Memory B cell (primary cell): ENCODE data around the gene C22orf39.

Experiments used
- ATAC-seq: fragments of 150-1000 bp; cut with Tn5 transposase; 2 replicates; pipeline ENCODE4 v1.10.0; 2021; ENCODE audit warnings: low read depth, mild to moderate bottlenecking, moderate library complexity
- DNase-seq, 2 donors: peaks; one replicate each; pipeline ENCODE4 v3.0.0; 2022; ENCODE audit warnings: low spot score in 2 of 2
- H3K27ac Mint-ChIP-seq: one replicate; pipeline ENCODE4 v1.8.0; 2022; ENCODE audit warnings: mild to moderate bottlenecking, moderate library complexity, mixed read lengths
- H3K27me3 Mint-ChIP-seq: one replicate; pipeline ENCODE4 v1.8.0; 2022; ENCODE audit warnings: mixed read lengths
- H3K36me3 Mint-ChIP-seq: one replicate; pipeline ENCODE4 v1.8.0; 2022; ENCODE audit warnings: mild to moderate bottlenecking, mixed read lengths
- H3K4me1 Mint-ChIP-seq: one replicate; pipeline ENCODE4 v1.8.0; 2022; ENCODE audit warnings: mixed read lengths
- H3K4me3 Mint-ChIP-seq: one replicate; pipeline ENCODE4 v1.8.0; 2022; ENCODE audit warnings: mild to moderate bottlenecking, moderate library complexity, mixed read lengths
- H3K9me3 Mint-ChIP-seq: one replicate; pipeline ENCODE4 v1.8.0; 2022; ENCODE audit warnings: mixed read lengths

C22orf39 gene

GRCh38 chr22:19466848-19467752 is 19.6 kb upstream of the C22orf39 start:
- DNase-seq (no peak), ATAC-seq (no peak)
- no peak overlapping the region for H3K27ac Mint-ChIP-seq
- no peaks in the 10 kb centered on the region for H3K27me3 Mint-ChIP-seq
- H3K4me3 Mint-ChIP-seq = no peak overlapping the region
- H3K36me3 Mint-ChIP-seq = peaks cover 31% of the 10 kb centered on the region
- H3K9me3 Mint-ChIP-seq = no peaks in the 10 kb centered on the region
- H3K4me1 Mint-ChIP-seq = peaks cover 3% of the 10 kb centered on the region

DNA sequence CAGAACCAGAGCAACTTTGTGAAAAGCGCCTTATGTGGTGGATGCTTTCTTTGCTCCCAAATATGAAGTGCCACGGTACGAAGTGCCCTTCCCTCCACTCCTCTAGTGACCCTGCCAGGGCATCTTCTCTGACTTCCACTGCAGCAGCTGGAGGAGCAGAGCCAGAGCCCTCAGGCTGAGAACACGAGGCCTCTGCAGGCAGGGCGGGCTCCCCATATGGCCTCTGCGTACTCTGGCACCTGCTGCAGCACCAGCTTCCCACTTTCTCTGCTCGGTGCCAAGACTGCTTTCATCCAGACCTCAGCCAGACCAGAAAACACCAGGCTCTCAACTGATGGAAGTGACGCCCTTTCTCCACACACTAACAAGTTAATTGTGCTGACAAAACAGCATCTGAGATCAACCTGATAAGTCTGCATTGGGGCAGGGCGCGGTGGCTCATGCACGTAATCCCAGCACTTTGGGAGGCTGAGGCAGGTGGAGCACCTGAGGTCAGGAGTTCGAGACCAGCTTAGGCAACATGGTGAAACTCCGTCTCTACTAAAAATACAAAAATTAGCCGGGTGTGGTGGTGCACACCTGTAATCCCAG is 18.7 kb upstream of the C22orf39 start:
- Mint-ChIP-seq H3K27ac (no peak overlapping the region), H3K4me3 (no peak overlapping the region), H3K27me3 (no peaks in the 10 kb centered on the region), H3K36me3 (peaks cover 28% of the 10 kb centered on the region), H3K4me1 (peaks cover 3% of the 10 kb centered on the region), H3K9me3 (no peaks in the 10 kb centered on the region)
- ATAC-seq (no peak), DNase-seq (no peak)

DNA sequence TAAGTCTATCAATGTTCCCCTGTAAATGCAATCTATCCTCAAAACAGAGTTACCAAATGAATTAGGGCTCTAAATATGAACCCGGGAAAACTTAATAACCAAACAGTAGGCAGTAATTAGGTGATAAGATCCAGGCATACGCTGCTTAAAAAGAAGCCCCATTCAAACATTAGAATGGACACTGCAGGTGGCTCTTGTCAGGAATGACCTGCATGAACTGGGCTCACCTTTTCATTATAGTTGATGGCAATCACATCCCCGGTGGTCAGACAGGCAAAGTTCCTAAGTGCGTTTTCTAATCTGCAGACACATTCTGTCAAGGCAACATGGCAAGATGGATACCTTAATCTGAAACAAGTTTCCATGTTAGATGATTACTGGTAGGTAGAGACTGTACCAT is 17.5 kb upstream of the C22orf39 start:
- Mint-ChIP-seq H3K9me3 (no peaks in the 10 kb centered on the region), H3K36me3 (peaks cover 29% of the 10 kb centered on the region), H3K4me1 (peaks cover 2% of the 10 kb centered on the region), H3K27ac (peak overlapping the region; percentile 45), H3K4me3 (no peak overlapping the region), H3K27me3 (no peaks in the 10 kb centered on the region)
- no peak for ATAC-seq
- DNase-seq = no peak

DNA sequence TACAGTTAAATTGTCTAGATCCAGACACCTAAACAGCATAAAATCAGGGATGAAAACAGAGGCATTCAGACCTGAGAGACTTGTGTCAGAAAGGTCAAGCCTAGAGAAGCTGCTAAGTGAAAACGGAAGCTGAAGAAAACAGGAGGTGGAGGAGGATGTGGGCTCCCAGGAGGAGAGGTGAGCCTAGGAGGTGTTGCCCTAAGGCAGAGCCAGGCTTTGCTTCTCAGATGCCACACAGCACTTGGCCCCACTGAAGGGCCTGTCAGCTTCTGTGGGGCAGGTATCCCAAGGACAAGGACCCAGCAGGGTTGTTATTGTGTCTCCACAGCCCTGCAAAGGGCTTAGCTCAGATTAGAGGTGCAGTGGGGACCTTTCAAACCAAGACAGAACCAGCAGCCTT is 17.0 kb upstream of the C22orf39 start:
- H3K36me3 Mint-ChIP-seq = peaks cover 26% of the 10 kb centered on the region
- DNase-seq = no peak
- ATAC-seq = no peak
- H3K27ac Mint-ChIP-seq = no peak overlapping the region
- no peaks in the 10 kb centered on the region for H3K4me1 Mint-ChIP-seq
- H3K27me3 Mint-ChIP-seq = no peaks in the 10 kb centered on the region
- no peak overlapping the region for H3K4me3 Mint-ChIP-seq
- no peaks in the 10 kb centered on the region for H3K9me3 Mint-ChIP-seq

- Mint-ChIP-seq H3K36me3 (peaks cover 21% of the 10 kb centered on the region), H3K9me3 (no peaks in the 10 kb centered on the region), H3K4me3 (no peak overlapping the region), H3K27ac (no peak overlapping the region), H3K4me1 (no peaks in the 10 kb centered on the region), H3K27me3 (no peaks in the 10 kb centered on the region)
- DNase-seq (no peak), ATAC-seq (no peak)
These were observed 16.3 kb upstream of the C22orf39 start for GRCh38 chr22:19463491-19464469.

- Mint-ChIP-seq H3K36me3 (peaks cover 15% of the 10 kb centered on the region), H3K4me3 (no peak overlapping the region), H3K4me1 (no peaks in the 10 kb centered on the region), H3K27me3 (no peaks in the 10 kb centered on the region), H3K9me3 (no peaks in the 10 kb centered on the region), H3K27ac (no peak overlapping the region)
- DNase-seq = no peak
- no peak for ATAC-seq
These were observed 15.5 kb upstream of the C22orf39 start for GRCh38 chr22:19463008-19463407.

DNA sequence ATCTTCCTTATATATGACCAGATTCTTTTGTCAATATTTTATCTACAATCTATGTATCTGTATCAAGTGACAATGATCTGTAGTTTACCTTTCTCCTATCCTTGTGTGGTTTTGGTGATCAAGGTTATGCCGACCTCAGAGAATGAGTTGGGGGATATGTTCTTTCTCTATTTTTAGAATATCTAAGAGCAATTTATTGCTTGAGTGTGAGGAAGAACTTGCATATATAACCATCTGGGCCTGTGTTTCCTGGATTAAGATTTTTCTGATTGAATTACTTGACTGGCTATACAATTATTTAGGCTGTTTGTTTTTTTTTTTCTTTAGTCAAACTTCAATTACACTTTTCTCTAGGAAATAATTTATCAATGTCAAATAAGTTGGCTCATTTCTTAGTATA is 14.0 kb upstream of the C22orf39 start:
- no peak for DNase-seq
- Mint-ChIP-seq H3K9me3 (no peaks in the 10 kb centered on the region), H3K4me1 (no peaks in the 10 kb centered on the region), H3K27ac (no peak overlapping the region), H3K4me3 (no peak overlapping the region), H3K36me3 (peaks cover 20% of the 10 kb centered on the region), H3K27me3 (no peaks in the 10 kb centered on the region)
- ATAC-seq = no peak

- peaks cover 20% of the 10 kb centered on the region for H3K36me3 Mint-ChIP-seq
- no peak overlapping the region for H3K4me3 Mint-ChIP-seq
- no peaks in the 10 kb centered on the region for H3K9me3 Mint-ChIP-seq
These were observed 12.5 kb upstream of the C22orf39 start for GRCh38 chr22:19460036-19460435.

GRCh38 chr22:19457828-19458428 is 10.4 kb upstream of the C22orf39 start:
- peaks cover 33% of the 10 kb centered on the region for H3K36me3 Mint-ChIP-seq
- H3K4me3 Mint-ChIP-seq = no peak overlapping the region
- H3K27ac Mint-ChIP-seq = no peak overlapping the region
- ATAC-seq (no peak), DNase-seq (no peak)
- no peaks in the 10 kb centered on the region for H3K4me1 Mint-ChIP-seq
- no peaks in the 10 kb centered on the region for H3K9me3 Mint-ChIP-seq
- no peaks in the 10 kb centered on the region for H3K27me3 Mint-ChIP-seq

More at GRCh38 chr22:19460036-19460435, 12.5 kb upstream of the C22orf39 start:
- no peak for ATAC-seq
- Mint-ChIP-seq H3K27me3 (no peaks in the 10 kb centered on the region), H3K27ac (no peak overlapping the region), H3K4me1 (no peaks in the 10 kb centered on the region)
- no peak for DNase-seq

GRCh38 chr22:19456541-19456940 is 9.0 kb upstream of the C22orf39 start:
- H3K27me3 Mint-ChIP-seq = no peaks in the 10 kb centered on the region
- DNase-seq = no peak
- H3K9me3 Mint-ChIP-seq = no peaks in the 10 kb centered on the region
- peaks cover 34% of the 10 kb centered on the region for H3K36me3 Mint-ChIP-seq
- no peak overlapping the region for H3K4me3 Mint-ChIP-seq
- ATAC-seq = no peak
- H3K27ac Mint-ChIP-seq = no peak overlapping the region
- no peaks in the 10 kb centered on the region for H3K4me1 Mint-ChIP-seq

DNA sequence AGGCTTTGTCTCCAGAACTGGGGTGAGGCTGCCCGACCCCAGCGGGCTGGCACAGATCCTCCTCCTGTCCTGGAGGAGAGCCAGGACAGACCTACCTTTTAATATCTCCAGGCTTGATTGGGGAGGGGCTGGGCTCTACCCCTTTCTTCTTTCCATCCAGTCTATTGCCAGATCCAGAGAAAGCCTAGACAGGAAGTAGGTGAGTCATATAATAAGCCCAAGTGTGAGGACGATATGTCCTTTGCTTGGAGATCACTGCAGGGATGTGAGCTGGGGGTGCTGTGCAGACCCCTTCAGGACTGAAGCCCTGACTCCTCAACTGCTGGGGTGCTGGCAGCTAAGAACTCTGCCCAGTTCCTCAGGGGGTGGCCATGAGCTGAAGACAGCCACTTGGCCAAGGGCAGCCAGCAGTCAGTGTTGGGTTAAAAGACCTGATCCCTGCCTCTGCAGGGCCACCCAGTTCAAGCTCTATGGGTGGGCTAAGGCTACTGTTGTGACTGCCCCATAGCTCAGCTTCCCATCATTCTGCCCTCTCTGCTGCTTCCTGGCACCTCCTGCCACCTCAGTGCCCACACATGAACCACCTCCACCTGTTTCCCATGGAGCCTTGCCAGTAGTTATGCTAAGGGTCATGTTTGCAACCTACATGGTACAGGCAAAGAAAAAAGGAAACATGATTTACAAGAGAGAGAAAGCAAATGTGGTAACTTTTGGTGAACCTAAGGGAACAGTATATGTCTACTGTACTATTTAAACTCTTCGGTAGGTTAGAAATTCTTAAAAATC is 8.3 kb upstream of the C22orf39 start:
- no peak overlapping the region for H3K27ac Mint-ChIP-seq
- no peaks in the 10 kb centered on the region for H3K27me3 Mint-ChIP-seq
- no peaks in the 10 kb centered on the region for H3K4me1 Mint-ChIP-seq
- H3K9me3 Mint-ChIP-seq = no peaks in the 10 kb centered on the region
- no peak for ATAC-seq
- H3K36me3 Mint-ChIP-seq = peaks cover 34% of the 10 kb centered on the region
- H3K4me3 Mint-ChIP-seq = no peak overlapping the region
- no peak for DNase-seq

GRCh38 chr22:19455033-19455432 is 7.5 kb upstream of the C22orf39 start:
- Mint-ChIP-seq H3K27ac (no peak overlapping the region), H3K36me3 (peaks cover 32% of the 10 kb centered on the region), H3K4me1 (no peaks in the 10 kb centered on the region), H3K27me3 (no peaks in the 10 kb centered on the region), H3K9me3 (no peaks in the 10 kb centered on the region), H3K4me3 (no peak overlapping the region)
- DNase-seq = no peak
- ATAC-seq = no peak

DNA sequence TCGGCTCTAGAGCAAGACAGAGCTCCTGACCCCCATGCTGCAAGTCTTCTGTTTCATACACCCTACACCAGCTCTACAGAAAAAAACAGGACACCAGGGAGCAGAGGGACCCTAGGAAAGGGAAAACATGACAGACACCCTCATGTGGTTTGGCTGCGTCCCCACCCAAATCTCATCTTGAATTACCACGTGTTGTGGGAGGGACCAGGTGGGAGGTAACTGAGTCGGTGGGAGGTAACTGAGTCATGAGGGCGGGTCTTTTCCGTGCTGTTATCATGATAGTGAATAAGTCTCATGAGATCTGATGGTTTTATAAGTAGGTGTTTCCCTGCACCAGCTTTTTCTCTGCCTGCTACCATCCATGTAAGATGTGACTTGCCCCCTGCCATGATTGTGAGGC is 6.6 kb upstream of the C22orf39 start:
- Mint-ChIP-seq H3K9me3 (no peaks in the 10 kb centered on the region), H3K27me3 (no peaks in the 10 kb centered on the region), H3K27ac (no peak overlapping the region), H3K4me3 (no peak overlapping the region), H3K36me3 (peaks cover 32% of the 10 kb centered on the region), H3K4me1 (no peaks in the 10 kb centered on the region)
- ATAC-seq = no peak
- no peak for DNase-seq
